Neural cell (in vitro differentiated cells): ENCODE data around the gene TMC1. TPM values are rescaled to one million over a fixed set of nuclear protein-coding genes. Genes with fewer than 3 reads are reported as not detected.

Source experiments
- H2AFZ ChIP-seq: fragments of 200-600, 300-800 bp; sonication (generic), shearing (Covaris generic); 2 replicates; pipeline ENCODE4 v1.6.0; 2014; ENCODE audit warnings: low read depth, mild to moderate bottlenecking, antibody characterized with exemption, low read length, moderate library complexity
- H3F3A ChIP-seq: fragments of 200-600 bp; shearing (Covaris generic); 2 replicates; pipeline ENCODE4 v1.6.1; 2016; ENCODE audit warnings: mild to moderate bottlenecking, moderate library complexity, mixed read lengths, antibody characterized with exemption, low read length; ENCODE audit not compliant: insufficient read depth, poor library complexity, severe bottlenecking
- H3K27ac ChIP-seq: fragments of 200-600, 300-800 bp; sonication (generic), shearing (Covaris generic); 2 replicates; pipeline ENCODE4 v1.5.1; 2014; ENCODE audit warnings: mild to moderate bottlenecking, low read length, moderate library complexity
- H3K27me3 ChIP-seq: fragments of 300-800, 200-600 bp; sonication (generic), shearing (Covaris generic); 2 replicates; pipeline ENCODE4 v1.6.0; 2014; ENCODE audit warnings: mild to moderate bottlenecking, low read depth, low read length, moderate library complexity; ENCODE audit not compliant: insufficient read depth
- H3K36me3 ChIP-seq: fragments of 300-800, 200-600 bp; sonication (generic), shearing (Covaris generic); 2 replicates; pipeline ENCODE4 v1.5.1; 2014; ENCODE audit warnings: mild to moderate bottlenecking, antibody characterized with exemption, low read length, moderate library complexity; ENCODE audit not compliant: insufficient read depth
- H3K4me2 ChIP-seq: fragments of 300-800, 200-600 bp; sonication (generic), shearing (Covaris generic); 2 replicates; pipeline ENCODE4 v1.6.0; 2014; ENCODE audit warnings: mild to moderate bottlenecking, low read length
- H3K4me3 ChIP-seq: fragments of 300-800, 200-600 bp; sonication (generic), shearing (Covaris generic); 2 replicates; pipeline ENCODE4 v1.5.1; 2014; ENCODE audit warnings: mild to moderate bottlenecking, low read length, moderate library complexity
- H3K79me2 ChIP-seq: fragments of 200-600 bp; shearing (Covaris generic); replicated peaks from 2 replicates; pipeline ENCODE4 v1.6.0; 2014; ENCODE audit warnings: mild to moderate bottlenecking, low read length, moderate library complexity; ENCODE audit not compliant: insufficient read depth
- H3K9ac ChIP-seq: fragments of 300-800, 200-600 bp; sonication (generic), shearing (Covaris generic); 2 replicates; pipeline ENCODE4 v1.6.1; 2016; ENCODE audit warnings: mild to moderate bottlenecking, low read length, mixed read lengths
- H3K9me2 ChIP-seq: fragments of 200-600 bp; shearing (Covaris generic); 2 replicates; pipeline ENCODE4 v1.6.1; 2016; ENCODE audit warnings: mild to moderate bottlenecking, low read length, mixed read lengths; ENCODE audit not compliant: insufficient read depth
- H3K9me3 ChIP-seq: fragments of 200-600, 300-800 bp; sonication (generic), shearing (Covaris generic); 2 replicates; pipeline ENCODE4 v1.6.1; 2016; ENCODE audit warnings: mild to moderate bottlenecking, mixed run types, low read length, moderate library complexity, mixed read lengths
- H4K20me1 ChIP-seq: fragments of 200-600 bp; shearing (Covaris generic); 2 replicates; pipeline ENCODE4 v1.6.1; 2016; ENCODE audit warnings: mild to moderate bottlenecking, mixed run types; ENCODE audit not compliant: insufficient read depth
- EP300 ChIP-seq: fragments of 450-650 bp; conservative IDR thresholded peaks from 2 replicates; pipeline ENCODE4 v1.6.1; 2014; ENCODE audit warnings: antibody characterized with exemption, mild to moderate bottlenecking, moderate library complexity; ENCODE audit not compliant: poor library complexity, severe bottlenecking
- EZH2 ChIP-seq: fragments of 200-600, 300-800 bp; shearing (Covaris generic), sonication (generic); IDR thresholded peaks from 2 replicates; pipeline ENCODE4 v1.6.1; 2014; ENCODE audit warnings: antibody characterized with exemption, low read length, borderline replicate concordance, mild to moderate bottlenecking; ENCODE audit not compliant: insufficient read depth, poor library complexity, severe bottlenecking
- MXI1 ChIP-seq: fragments of 450-650 bp; conservative IDR thresholded peaks from 2 replicates; pipeline ENCODE4 v1.6.1; 2014; ENCODE audit warnings: antibody characterized with exemption, mild to moderate bottlenecking; ENCODE audit not compliant: poor library complexity, severe bottlenecking
- POLR2AphosphoS5 ChIP-seq: IDR thresholded peaks from 2 replicates; pipeline ENCODE4 v1.6.1; 2012
- RAD21 ChIP-seq: fragments of 450-650 bp; conservative IDR thresholded peaks from 2 replicates; pipeline ENCODE4 v1.6.1; 2014; ENCODE audit warnings: antibody characterized with exemption, mild to moderate bottlenecking, moderate library complexity
- SMC3 ChIP-seq: fragments of 450-650 bp; conservative IDR thresholded peaks from 2 replicates; pipeline ENCODE4 v1.6.1; 2014; ENCODE audit warnings: antibody characterized with exemption, mild to moderate bottlenecking, moderate library complexity; ENCODE audit not compliant: poor library complexity
- TAF1 ChIP-seq: IDR thresholded peaks from 2 replicates; pipeline ENCODE4 v1.6.1; 2012; ENCODE audit warnings: low read depth
- polyA plus RNA-seq: library from polyadenylated mRNA; depleted of rRNA; stranded (reverse); fragments of >200 nt; gene quantifications from 2 replicates; pipeline ENCODE4 v1.2.3, GENCODE V29; 2014
- TF ChIP-seq, protein P1 (sequence below): IDR thresholded peaks from 2 replicates; pipeline ENCODE4 v1.6.1; 2012; ENCODE audit warnings: borderline replicate concordance
- TF ChIP-seq, protein P2 (sequence below): fragments of 450-650 bp; IDR thresholded peaks from 2 replicates; pipeline ENCODE4 v1.5.1; 2014; ENCODE audit warnings: antibody characterized with exemption, mild to moderate bottlenecking, moderate library complexity; ENCODE audit not compliant: poor library complexity, severe bottlenecking

Gene TMC1
- polyA plus RNA-seq, 1 donor from 2014 or later = not detected

DNA sequence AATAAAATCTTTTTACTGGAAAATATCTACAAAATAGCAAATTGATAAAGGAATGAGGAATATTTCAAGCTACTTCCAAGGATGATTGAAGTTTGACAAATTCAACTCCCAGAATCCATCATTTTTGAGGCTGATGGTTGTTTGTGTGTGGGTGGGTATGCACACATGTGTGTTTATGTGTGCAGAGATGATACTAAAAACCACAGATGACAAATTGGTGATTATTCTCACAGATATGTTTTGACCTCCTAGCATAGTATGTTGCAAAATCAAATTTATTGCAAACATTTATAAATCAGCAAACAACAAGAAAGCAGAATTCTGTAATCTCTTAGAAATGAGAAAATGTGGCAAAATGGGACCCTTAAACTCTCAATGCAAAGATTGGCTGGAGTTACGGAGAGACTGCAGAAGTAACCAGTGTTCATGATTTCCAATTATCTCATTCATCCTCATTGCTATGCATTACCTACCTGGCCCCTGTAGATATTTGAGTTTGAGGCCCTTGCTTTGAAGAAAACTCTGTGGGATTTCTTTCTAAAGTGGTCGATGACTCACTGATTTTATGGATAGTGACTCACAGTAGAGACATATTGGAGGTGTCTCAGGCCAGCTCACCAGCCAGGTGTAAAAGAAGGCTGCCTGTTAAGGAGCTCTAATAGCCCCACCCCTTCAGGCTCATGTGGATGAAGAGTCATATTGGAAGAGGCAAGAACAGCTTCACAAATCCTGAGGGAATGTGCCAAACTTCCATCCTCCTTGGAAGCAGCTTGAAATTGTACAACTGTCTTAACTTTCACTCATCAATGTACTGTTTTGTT lies 44.6 kb upstream of the TMC1 start:
- Histone ChIP-seq H3K36me3 (no peaks in the 10 kb centered on the region), H3K9ac (no peak overlapping the region), H4K20me1 (no peaks in the 10 kb centered on the region), H3F3A (no peaks in the 10 kb centered on the region), H2AFZ (no peak overlapping the region), H3K79me2 (no peaks in the 10 kb centered on the region), H3K9me3 (no peaks in the 10 kb centered on the region), H3K4me2 (no peak overlapping the region), H3K4me3 (no peak overlapping the region), H3K27me3 (no peaks in the 10 kb centered on the region), H3K27ac (no peak overlapping the region), H3K9me2 (no peaks in the 10 kb centered on the region)
- TF ChIP-seq EZH2 (no peak), POLR2AphosphoS5 (no peak), MXI1 (no peak), RAD21 (no peak), SMC3 (no peak), EP300 (no peak), TAF1 (no peak)
- TF ChIP-seq, protein P1, sequence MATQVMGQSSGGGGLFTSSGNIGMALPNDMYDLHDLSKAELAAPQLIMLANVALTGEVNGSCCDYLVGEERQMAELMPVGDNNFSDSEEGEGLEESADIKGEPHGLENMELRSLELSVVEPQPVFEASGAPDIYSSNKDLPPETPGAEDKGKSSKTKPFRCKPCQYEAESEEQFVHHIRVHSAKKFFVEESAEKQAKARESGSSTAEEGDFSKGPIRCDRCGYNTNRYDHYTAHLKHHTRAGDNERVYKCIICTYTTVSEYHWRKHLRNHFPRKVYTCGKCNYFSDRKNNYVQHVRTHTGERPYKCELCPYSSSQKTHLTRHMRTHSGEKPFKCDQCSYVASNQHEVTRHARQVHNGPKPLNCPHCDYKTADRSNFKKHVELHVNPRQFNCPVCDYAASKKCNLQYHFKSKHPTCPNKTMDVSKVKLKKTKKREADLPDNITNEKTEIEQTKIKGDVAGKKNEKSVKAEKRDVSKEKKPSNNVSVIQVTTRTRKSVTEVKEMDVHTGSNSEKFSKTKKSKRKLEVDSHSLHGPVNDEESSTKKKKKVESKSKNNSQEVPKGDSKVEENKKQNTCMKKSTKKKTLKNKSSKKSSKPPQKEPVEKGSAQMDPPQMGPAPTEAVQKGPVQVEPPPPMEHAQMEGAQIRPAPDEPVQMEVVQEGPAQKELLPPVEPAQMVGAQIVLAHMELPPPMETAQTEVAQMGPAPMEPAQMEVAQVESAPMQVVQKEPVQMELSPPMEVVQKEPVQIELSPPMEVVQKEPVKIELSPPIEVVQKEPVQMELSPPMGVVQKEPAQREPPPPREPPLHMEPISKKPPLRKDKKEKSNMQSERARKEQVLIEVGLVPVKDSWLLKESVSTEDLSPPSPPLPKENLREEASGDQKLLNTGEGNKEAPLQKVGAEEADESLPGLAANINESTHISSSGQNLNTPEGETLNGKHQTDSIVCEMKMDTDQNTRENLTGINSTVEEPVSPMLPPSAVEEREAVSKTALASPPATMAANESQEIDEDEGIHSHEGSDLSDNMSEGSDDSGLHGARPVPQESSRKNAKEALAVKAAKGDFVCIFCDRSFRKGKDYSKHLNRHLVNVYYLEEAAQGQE = no peak
- TF ChIP-seq, protein P2, sequence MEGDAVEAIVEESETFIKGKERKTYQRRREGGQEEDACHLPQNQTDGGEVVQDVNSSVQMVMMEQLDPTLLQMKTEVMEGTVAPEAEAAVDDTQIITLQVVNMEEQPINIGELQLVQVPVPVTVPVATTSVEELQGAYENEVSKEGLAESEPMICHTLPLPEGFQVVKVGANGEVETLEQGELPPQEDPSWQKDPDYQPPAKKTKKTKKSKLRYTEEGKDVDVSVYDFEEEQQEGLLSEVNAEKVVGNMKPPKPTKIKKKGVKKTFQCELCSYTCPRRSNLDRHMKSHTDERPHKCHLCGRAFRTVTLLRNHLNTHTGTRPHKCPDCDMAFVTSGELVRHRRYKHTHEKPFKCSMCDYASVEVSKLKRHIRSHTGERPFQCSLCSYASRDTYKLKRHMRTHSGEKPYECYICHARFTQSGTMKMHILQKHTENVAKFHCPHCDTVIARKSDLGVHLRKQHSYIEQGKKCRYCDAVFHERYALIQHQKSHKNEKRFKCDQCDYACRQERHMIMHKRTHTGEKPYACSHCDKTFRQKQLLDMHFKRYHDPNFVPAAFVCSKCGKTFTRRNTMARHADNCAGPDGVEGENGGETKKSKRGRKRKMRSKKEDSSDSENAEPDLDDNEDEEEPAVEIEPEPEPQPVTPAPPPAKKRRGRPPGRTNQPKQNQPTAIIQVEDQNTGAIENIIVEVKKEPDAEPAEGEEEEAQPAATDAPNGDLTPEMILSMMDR = no peak

DNA sequence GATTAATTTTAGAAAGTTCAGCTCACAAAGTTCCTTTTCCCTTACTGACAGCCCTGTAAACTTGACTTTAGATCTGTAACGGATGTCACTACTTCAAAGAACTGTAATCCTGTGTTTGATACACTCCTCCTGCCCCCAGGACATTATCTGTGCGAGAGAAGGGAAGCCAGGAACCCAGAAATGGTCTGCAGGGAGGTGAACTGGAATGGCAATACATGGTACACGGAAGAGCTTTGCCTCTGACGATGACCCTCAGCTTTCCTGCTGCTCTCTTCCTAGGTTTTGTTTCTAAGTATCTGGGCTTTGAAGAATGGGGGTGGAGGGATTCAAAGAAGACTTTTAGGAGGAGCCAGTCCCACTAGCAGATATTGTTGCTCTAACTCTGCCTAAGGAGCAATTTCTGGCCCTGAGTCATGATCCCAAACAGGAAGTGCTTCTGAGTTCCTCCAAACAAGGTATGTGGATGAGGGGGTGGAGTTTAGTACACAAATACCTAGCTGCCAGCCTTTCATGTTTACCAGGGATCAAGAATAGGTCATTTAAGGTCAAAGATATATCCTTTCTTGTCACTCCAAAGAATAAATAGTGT lies 43.4 kb upstream of the TMC1 start:
- H3K9ac ChIP-seq = no peak overlapping the region
- H3K27me3 ChIP-seq = no peaks in the 10 kb centered on the region
- H3K79me2 ChIP-seq = no peaks in the 10 kb centered on the region
- no peak overlapping the region for H3K4me2 ChIP-seq
- no peak overlapping the region for H3K27ac ChIP-seq
- H4K20me1 ChIP-seq = no peaks in the 10 kb centered on the region
- no peak overlapping the region for H3K4me3 ChIP-seq
- H3F3A ChIP-seq = no peaks in the 10 kb centered on the region
- no peaks in the 10 kb centered on the region for H3K9me2 ChIP-seq
- no peak overlapping the region for H2AFZ ChIP-seq
- no peak for TF ChIP-seq RAD21
- no peak for TF ChIP-seq TAF1
- no peak for TF ChIP-seq SMC3
- no peak for TF ChIP-seq MXI1
- no peak for TF ChIP-seq EZH2
- TF ChIP-seq POLR2AphosphoS5 = no peak
- TF ChIP-seq, protein P1 = no peak
- no peaks in the 10 kb centered on the region for H3K9me3 ChIP-seq
- no peaks in the 10 kb centered on the region for H3K36me3 ChIP-seq
